Adrenal gland (tissue), 12 donors: Measurements from ENCODE around the gene STK32C. TPM values are rescaled to one million over a fixed set of nuclear protein-coding genes. Genes with fewer than 3 reads are reported as not detected.

Experiments
- DNase-seq, 7 donors: peaks; one replicate each; pipeline ENCODE4 v3.0.0-alpha.2; 2019 to 2020
- H3K27ac ChIP-seq, 5 donors: fragments of 200-600 bp; sonication (generic) in 4 of 5; 1 replicate in 3 of 5; 2 replicates in 2 of 5; pipeline versions ENCODE4 v1.5.1 to v1.8.0; 2016 to 2020; ENCODE audit warnings: mild to moderate bottlenecking in 1 of 5
- H3K27me3 ChIP-seq: fragments of 200-600 bp; 2 replicates; pipeline ENCODE4 v1.8.0; 2021
- H3K36me3 ChIP-seq, 2 donors: fragments of 200-600 bp; replicated peaks in 1 of 2; 1 replicate in 1 of 2; 2 replicates in 1 of 2; pipeline versions ENCODE4 v1.5.1 to v1.8.0; 2018 to 2022
- H3K4me1 ChIP-seq, 2 donors: fragments of 200-600 bp; replicated peaks in 1 of 2; 1 replicate in 1 of 2; 2 replicates in 1 of 2; pipeline versions ENCODE4 v1.5.1 to v1.8.0; 2018 to 2021
- H3K4me3 ChIP-seq, 4 donors: fragments of 200-600 bp; sonication (generic) in 3 of 4; one replicate each; pipeline ENCODE4 v1.5.1; 2016 to 2018
- H3K9me3 ChIP-seq, 3 donors: fragments of 200-600 bp; sonication (generic) in 1 of 3; replicated peaks in 1 of 3; 1 replicate in 2 of 3; 2 replicates in 1 of 3; pipeline versions ENCODE4 v1.5.1 to v1.8.0; 2016 to 2021
- CTCF ChIP-seq, 6 experiments: fragments of 450-650 bp in 4 of 6; fragments of 200-600 bp in 2 of 6; sonication (generic) in 1 of 6; IDR thresholded peaks; 1 replicate in 5 of 6; 2 replicates in 1 of 6; pipeline versions ENCODE4 v1.5.1 to v1.8.0; 2016 to 2021; ENCODE audit warnings: antibody characterized with exemption in 6 of 6, mild to moderate bottlenecking in 2 of 6, moderate library complexity in 1 of 6
- POLR2A ChIP-seq, 2 donors: fragments of 450-650 bp; IDR thresholded peaks; one replicate each; pipeline ENCODE4 v1.6.1; 2017; ENCODE audit warnings: antibody characterized with exemption in 2 of 2, mild to moderate bottlenecking in 2 of 2, moderate library complexity in 1 of 2
- WGBS, 4 donors: extraction: QIAGEN DNeasy Blood & Tissue Kit in 2 of 4; methylation state at CpG; one replicate each; pipeline versions ENCODE4 v1.1.5 to v1.1.7; 2013 to 2017; 5-methylcytosine and 5-hydroxymethylcytosine counted together
- intact Hi-C, 2 donors: fragments of 100-400 bp; cut with DNase I; formaldehyde crosslinking; loops; one replicate each; pipeline versions ENCODE4 v1.14.1 to v1.15.0; 2022 to 2023
- polyA plus RNA-seq, 3 donors: library from polyadenylated mRNA; stranded (reverse); fragments of 200-250 nt in 2 of 3; fragments of 350-450 nt in 1 of 3; fragmentation: Illumina TruSeq in 1 of 3; extraction: RNeasy Lipid Tissue Mini Kit (QIAGEN cat#74804) in 1 of 3; gene quantifications; one replicate each; pipeline ENCODE4 v1.2.3, GENCODE V29; 2013 to 2014
- total RNA-seq, 9 donors: library from RNA; depleted of rRNA in 4 of 9; stranded (reverse); fragments of >200 nt in 4 of 9; fragments of 120-200 nt in 1 of 9; fragmentation: NEBNext Ultra II Directional in 1 of 9; extraction: Animal tissue kit (Norgen Biotek cat#: 25700) in 1 of 9; gene quantifications; one replicate each; pipeline versions ENCODE4 v1.1.0 to v1.2.4, GENCODE V29; 2013 to 2023
- donor health status: healthy with polysubstance abuse.
- donor health status: Bipolar disorder and iron deficiency.
- donor health status: DM: yes; HTN: yes; CAD: no.
- donor health status: DM: no; HTN: no; CAD: no.
- donor health status: DM: no; HTN: no; CAD: no.
- donor health status: DM: yes; HTN: yes; CAD: no.

STK32C gene
- total and polyA plus RNA-seq, 12 donors: 2.8 to 36.5 (median 15.9) TPM

GRCh38 chr10:132328738-132329137 lies 21.0 kb upstream of the STK32C start:
- Histone ChIP-seq H3K27me3 (no peaks in the 10 kb centered on the region), H3K27ac (peak overlapping the region in 2 of 5 donors; percentile 20 to 34), H3K9me3 (no peaks in the 10 kb centered on the region), H3K36me3 (no peaks in the 10 kb centered on the region), H3K4me1 (peaks cover 29 to 38% of the 10 kb centered on the region in 2 donors), H3K4me3 (no peak overlapping the region)
- TF ChIP-seq POLR2A (IDR thresholded peaks at IDR 0.05) (no peak), CTCF (IDR thresholded peaks at IDR 0.05) (no peak)
- intact Hi-C loops: no loop called here
- 43 to 57% (median 49%) methylated on average over 8 of the region's 8 CpGs for WGBS, 4 donors
- DNase-seq: no peak

- peaks cover 29 to 41% of the 10 kb centered on the region in 2 donors for H3K4me1 ChIP-seq
- H3K27ac ChIP-seq: no peak overlapping the region
- intact Hi-C loops: no loop called here
- no peaks in the 10 kb centered on the region for H3K27me3 ChIP-seq
- 90 to 99% (median 96%) methylated on average over 9 of the region's 9 CpGs for WGBS, 4 donors
- no peaks in the 10 kb centered on the region for H3K36me3 ChIP-seq
- TF ChIP-seq POLR2A (IDR thresholded peaks at IDR 0.05) (no peak), CTCF (IDR thresholded peaks at IDR 0.05) (no peak)
- H3K9me3 ChIP-seq: no peaks in the 10 kb centered on the region
- no peak for DNase-seq
- no peak overlapping the region for H3K4me3 ChIP-seq
These were observed 20.4 kb upstream of the STK32C start for GRCh38 chr10:132328106-132328505.

- no peak overlapping the region for H3K4me3 ChIP-seq
- no peaks in the 10 kb centered on the region for H3K36me3 ChIP-seq
- no peak for DNase-seq
- 85 to 92% (median 89%) methylated on average over 4 of the region's 4 CpGs for WGBS, 4 donors
- H3K27ac ChIP-seq: no peak overlapping the region
- no peak for TF ChIP-seq POLR2A (IDR thresholded peaks at IDR 0.05)
- TF ChIP-seq CTCF (IDR thresholded peaks at IDR 0.05): no peak
- H3K9me3 ChIP-seq: no peaks in the 10 kb centered on the region
- intact Hi-C loops: no loop called here
- H3K4me1 ChIP-seq: peaks cover 26 to 44% of the 10 kb centered on the region in 2 donors
- no peaks in the 10 kb centered on the region for H3K27me3 ChIP-seq
These were observed 19.2 kb upstream of the STK32C start for GRCh38 chr10:132326925-132327324.

- Histone ChIP-seq H3K9me3 (no peaks in the 10 kb centered on the region), H3K27ac (no peak overlapping the region), H3K36me3 (no peaks in the 10 kb centered on the region), H3K27me3 (no peaks in the 10 kb centered on the region), H3K4me1 (peaks cover 26 to 44% of the 10 kb centered on the region in 2 donors), H3K4me3 (no peak overlapping the region)
- 88 to 100% (median 99%) methylated on average over 4 to 11 of the region's 11 CpGs for WGBS, 4 donors
- TF ChIP-seq CTCF (IDR thresholded peaks at IDR 0.05) (no peak), POLR2A (IDR thresholded peaks at IDR 0.05) (no peak)
- intact Hi-C loops: no loop called here
- DNase-seq: no peak
These were observed 18.7 kb upstream of the STK32C start for GRCh38 chr10:132326344-132326889.
